ENCODE results near the gene CIZ1.
"Not testable (repeated sequence)": the region's sequence is repeated elsewhere in the genome, so short reads cannot be mapped to it uniquely, and the experiment has no call there.

The CIZ1 gene

GRCh38 chr9:128191406-128192046, at the start of gene CIZ1:
Gene CIZ1, minus strand, starts transcription at chr9:128191572. Its CDS starts 715 bp downstream, at chr9:128190857.
- peak; percentile 71 for DNase-seq

- DNase-seq = no peak
These were observed 42.5 kb upstream of the CIZ1 start for GRCh38 chr9:128233817-128234406.

GRCh38 chr9:128232528-128233428, 41.4 kb upstream of the CIZ1 start:
- DNase-seq = no peak

- DNase-seq = no peak
These were observed 40.5 kb upstream of the CIZ1 start for GRCh38 chr9:128231638-128232527.

GRCh38 chr9:128230897-128231296, 39.5 kb upstream of the CIZ1 start:
- not testable (repeated sequence) for DNase-seq

GRCh38 chr9:128226412-128226801, 35.0 kb upstream of the CIZ1 start:
- DNase-seq = no peak

GRCh38 chr9:128225770-128226411, 34.5 kb upstream of the CIZ1 start:
- no peak for DNase-seq

GRCh38 chr9:128224877-128225276, 33.5 kb upstream of the CIZ1 start:
- DNase-seq = no peak

GRCh38 chr9:128222880-128223670, 31.7 kb upstream of the CIZ1 start:
- DNase-seq = no peak

GRCh38 chr9:128222026-128222425, 30.7 kb upstream of the CIZ1 start:
- DNase-seq = no peak

GRCh38 chr9:128219831-128220230, 28.5 kb upstream of the CIZ1 start:
- no peak for DNase-seq

GRCh38 chr9:128218518-128219389, 27.4 kb upstream of the CIZ1 start:
- DNase-seq = no peak

- no peak for DNase-seq
These were observed 26.8 kb upstream of the CIZ1 start for GRCh38 chr9:128218172-128218517.

GRCh38 chr9:128216781-128217553, 25.6 kb upstream of the CIZ1 start:
- no peak for DNase-seq

- DNase-seq = peak; percentile 26
These were observed 24.4 kb upstream of the CIZ1 start for GRCh38 chr9:128215491-128216409.

- DNase-seq = no peak
These were observed 23.5 kb upstream of the CIZ1 start for GRCh38 chr9:128214571-128215490.

- no peak for DNase-seq
These were observed 22.6 kb upstream of the CIZ1 start for GRCh38 chr9:128213746-128214497.

Measured in HCEC 1CT (cell line).